Activated naive CD4-positive, alpha-beta T cell treated with anti-CD3 and anti-CD28 coated beads, Interleukin-2, amount 50 U/mL, for 24 hours (primary cell): Measurements from ENCODE around the gene S100A8.

ENCODE experiments used
- H3K27ac Mint-ChIP-seq: one replicate; pipeline ENCODE4 v1.8.0; 2021; ENCODE audit warnings: mild to moderate bottlenecking, mixed read lengths
- H3K27me3 Mint-ChIP-seq: one replicate; pipeline ENCODE4 v1.8.0; 2021; ENCODE audit warnings: mixed read lengths
- H3K36me3 Mint-ChIP-seq: one replicate; pipeline ENCODE4 v1.8.0; 2021; ENCODE audit warnings: mixed read lengths
- H3K4me1 Mint-ChIP-seq: one replicate; pipeline ENCODE4 v1.8.0; 2021; ENCODE audit warnings: mixed read lengths
- H3K4me3 Mint-ChIP-seq: one replicate; pipeline ENCODE4 v1.8.0; 2021; ENCODE audit warnings: mild to moderate bottlenecking, mixed read lengths
- H3K9me3 Mint-ChIP-seq: one replicate; pipeline ENCODE4 v1.8.0; 2021; ENCODE audit warnings: mixed read lengths

S100A8 gene

DNA sequence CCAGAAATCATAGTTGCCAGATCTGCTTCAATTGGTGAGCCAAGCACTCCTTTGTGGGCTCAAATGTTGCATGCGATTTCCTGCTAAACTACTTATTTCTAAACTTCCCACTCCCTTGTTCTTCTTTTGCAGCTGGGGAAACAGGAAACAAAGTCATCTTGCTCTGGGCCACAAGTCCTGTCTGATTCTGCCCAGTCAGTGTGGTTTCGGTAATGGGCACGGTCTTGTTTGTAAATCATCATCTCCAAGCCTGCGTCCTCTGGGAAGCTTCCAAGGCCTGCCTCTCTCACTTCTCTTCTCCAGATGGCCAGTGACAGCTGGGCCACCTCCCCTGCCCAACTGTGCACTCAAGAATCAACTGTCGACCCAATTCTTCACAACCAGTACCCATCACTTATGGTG, 4.4 kb downstream of the S100A8 start:
- Mint-ChIP-seq H3K36me3 (no peaks in the 10 kb centered on the region), H3K4me1 (no peaks in the 10 kb centered on the region), H3K27me3 (peaks cover 11% of the 10 kb centered on the region), H3K4me3 (no peak overlapping the region), H3K9me3 (peaks cover 12% of the 10 kb centered on the region), H3K27ac (peak overlapping the region; percentile 41)

GRCh38 chr1:153384958-153385580, 5.8 kb downstream of the S100A8 start:
- Mint-ChIP-seq H3K4me1 (no peaks in the 10 kb centered on the region), H3K27ac (no peak overlapping the region), H3K27me3 (peaks cover 15% of the 10 kb centered on the region), H3K9me3 (peaks cover 18% of the 10 kb centered on the region), H3K4me3 (no peak overlapping the region), H3K36me3 (peaks cover 2% of the 10 kb centered on the region)

- Mint-ChIP-seq H3K9me3 (peaks cover 18% of the 10 kb centered on the region), H3K4me1 (no peaks in the 10 kb centered on the region), H3K27ac (no peak overlapping the region), H3K4me3 (no peak overlapping the region), H3K27me3 (peaks cover 27% of the 10 kb centered on the region), H3K36me3 (peaks cover 2% of the 10 kb centered on the region)
Measured at GRCh38 chr1:153380711-153381110, 10.2 kb downstream of the S100A8 start.

GRCh38 chr1:153379591-153379990, 11.3 kb downstream of the S100A8 start:
- Mint-ChIP-seq H3K27ac (no peak overlapping the region), H3K36me3 (peaks cover 2% of the 10 kb centered on the region), H3K27me3 (peaks cover 27% of the 10 kb centered on the region), H3K4me1 (no peaks in the 10 kb centered on the region), H3K4me3 (no peak overlapping the region), H3K9me3 (peaks cover 18% of the 10 kb centered on the region)

- Mint-ChIP-seq H3K27ac (no peak within 1 kb of the TSS), H3K27me3 (peaks cover 17% of the 10 kb centered on the region), H3K4me1 (no peaks in the 10 kb centered on the region), H3K4me3 (no peak within 1 kb of the TSS), H3K36me3 (no peaks in the 10 kb centered on the region), H3K9me3 (no peaks in the 10 kb centered on the region)
Measured at GRCh38 chr1:153375511-153375910, 15.4 kb downstream of the S100A8 start, which contains the start of gene S100A12. TSS of gene S100A12 (minus strand) at chr1:153375621. CDS start at chr1:153374592, 1,029 bp downstream.

DNA sequence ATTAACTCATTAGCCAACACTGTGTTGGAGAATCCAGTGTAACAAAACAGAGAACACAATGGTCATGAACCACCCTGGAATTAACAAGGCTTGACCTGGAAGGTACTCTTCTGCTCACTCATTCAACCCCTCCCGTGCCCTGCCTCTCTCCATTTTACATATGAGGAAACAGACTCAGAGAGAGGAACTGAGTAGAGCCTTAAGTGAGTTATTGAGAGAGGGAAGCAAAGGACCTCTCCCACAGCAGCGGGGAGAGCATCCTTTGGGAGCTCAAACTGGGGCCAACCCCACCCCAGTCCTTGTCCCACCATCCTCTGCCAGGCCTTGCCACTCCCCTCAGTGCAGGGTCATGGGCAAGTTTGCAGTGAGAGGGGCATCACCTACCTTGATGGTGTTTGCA, 16.8 kb downstream of the S100A8 start:
- Mint-ChIP-seq H3K9me3 (no peaks in the 10 kb centered on the region), H3K4me1 (no peaks in the 10 kb centered on the region), H3K4me3 (no peak overlapping the region), H3K27me3 (peaks cover 17% of the 10 kb centered on the region), H3K36me3 (no peaks in the 10 kb centered on the region), H3K27ac (no peak overlapping the region)

DNA sequence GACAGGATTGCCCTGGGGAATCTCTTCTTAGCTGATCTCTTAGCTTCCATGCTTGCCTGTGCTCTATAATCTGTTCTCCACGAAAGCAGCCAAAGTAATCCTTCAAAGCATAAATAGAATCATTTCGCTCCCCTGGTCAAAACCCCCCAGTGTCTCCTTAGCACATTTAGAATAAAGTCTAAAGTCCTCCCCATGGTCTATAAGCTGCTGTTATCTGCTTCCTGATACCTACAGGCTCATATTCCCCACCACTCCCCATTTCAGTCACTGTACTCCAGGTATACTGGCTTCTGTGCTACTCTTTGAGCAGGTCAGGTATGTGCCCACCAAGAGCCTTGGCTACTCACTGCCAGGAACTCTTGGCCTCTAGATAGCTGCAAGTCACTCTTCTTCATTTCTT, 18.3 kb downstream of the S100A8 start:
- Mint-ChIP-seq H3K9me3 (no peaks in the 10 kb centered on the region), H3K4me3 (no peak overlapping the region), H3K27me3 (peaks cover 12% of the 10 kb centered on the region), H3K4me1 (no peaks in the 10 kb centered on the region), H3K27ac (no peak overlapping the region), H3K36me3 (no peaks in the 10 kb centered on the region)

DNA sequence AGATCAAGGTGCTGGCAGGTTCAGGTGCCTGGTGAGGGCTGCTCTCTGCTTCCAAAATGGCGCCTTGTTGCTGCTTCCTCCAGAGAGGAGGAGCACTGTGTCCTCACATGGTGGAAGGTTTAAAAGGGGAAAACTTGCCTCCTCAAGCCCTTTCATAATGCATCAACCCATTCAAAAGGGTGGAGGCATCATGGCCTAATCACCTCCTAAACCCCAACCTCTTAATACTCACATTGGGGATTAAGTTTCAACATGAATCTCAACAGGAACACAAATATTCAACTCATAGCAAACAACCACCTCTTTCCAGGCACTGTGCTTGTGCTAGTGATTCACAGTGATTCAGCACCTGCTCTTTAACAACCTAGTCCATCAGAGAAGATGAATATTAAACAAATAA, 19.6 kb downstream of the S100A8 start:
- Mint-ChIP-seq H3K27ac (no peak overlapping the region), H3K4me3 (no peak overlapping the region), H3K27me3 (peaks cover 5% of the 10 kb centered on the region), H3K36me3 (no peaks in the 10 kb centered on the region), H3K9me3 (no peaks in the 10 kb centered on the region), H3K4me1 (no peaks in the 10 kb centered on the region)

DNA sequence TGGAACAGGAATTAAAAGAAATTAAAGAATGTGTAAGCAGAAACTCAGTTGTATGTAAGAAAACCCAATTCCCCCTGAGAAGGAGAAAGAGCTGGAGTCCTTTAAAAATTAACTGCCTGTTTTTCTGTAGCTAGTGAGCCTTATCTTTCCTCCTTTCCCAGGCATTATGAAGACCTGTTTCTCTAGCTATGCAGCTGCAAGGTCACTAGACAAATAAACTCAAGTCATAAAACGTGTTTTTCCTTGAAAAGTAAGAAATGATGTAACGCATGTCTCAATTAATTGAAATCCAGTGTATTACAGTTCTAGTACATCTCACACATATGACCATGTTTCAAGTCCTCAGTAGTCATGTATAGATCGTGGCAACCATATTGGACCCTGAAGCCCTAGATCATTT, 20.7 kb downstream of the S100A8 start:
- peaks cover 5% of the 10 kb centered on the region for H3K27me3 Mint-ChIP-seq
- no peaks in the 10 kb centered on the region for H3K36me3 Mint-ChIP-seq
- no peaks in the 10 kb centered on the region for H3K4me1 Mint-ChIP-seq
- no peaks in the 10 kb centered on the region for H3K9me3 Mint-ChIP-seq
- no peak overlapping the region for H3K4me3 Mint-ChIP-seq
- no peak overlapping the region for H3K27ac Mint-ChIP-seq

DNA sequence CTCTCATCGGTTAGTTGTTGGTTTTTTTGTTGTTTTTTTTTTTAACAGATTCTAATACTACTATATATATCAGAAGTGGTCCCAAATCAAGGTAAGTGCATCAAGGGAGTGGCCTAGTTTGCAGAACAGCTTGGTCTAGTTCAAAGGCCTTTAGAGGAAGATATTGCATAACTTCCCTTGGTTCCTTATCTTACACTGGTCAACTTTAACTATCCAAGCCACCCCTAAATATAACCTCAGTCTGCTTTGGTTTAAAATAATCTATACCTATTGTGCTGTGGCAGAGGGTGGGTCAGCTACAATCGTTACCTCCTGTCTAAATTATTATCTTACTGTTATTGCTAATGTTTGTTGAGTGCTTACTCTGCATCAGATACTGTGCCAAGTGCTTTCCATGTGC, 22.4 kb downstream of the S100A8 start:
- no peak overlapping the region for H3K27ac Mint-ChIP-seq
- no peaks in the 10 kb centered on the region for H3K36me3 Mint-ChIP-seq

GRCh38 chr1:153367090-153367489, 23.8 kb downstream of the S100A8 start:
- no peaks in the 10 kb centered on the region for H3K4me1 Mint-ChIP-seq

More for the DNA sequence above, 22.4 kb downstream of the S100A8 start:
- no peaks in the 10 kb centered on the region for H3K9me3 Mint-ChIP-seq
- peaks cover 5% of the 10 kb centered on the region for H3K27me3 Mint-ChIP-seq
- no peaks in the 10 kb centered on the region for H3K4me1 Mint-ChIP-seq
- H3K4me3 Mint-ChIP-seq: no peak overlapping the region

DNA sequence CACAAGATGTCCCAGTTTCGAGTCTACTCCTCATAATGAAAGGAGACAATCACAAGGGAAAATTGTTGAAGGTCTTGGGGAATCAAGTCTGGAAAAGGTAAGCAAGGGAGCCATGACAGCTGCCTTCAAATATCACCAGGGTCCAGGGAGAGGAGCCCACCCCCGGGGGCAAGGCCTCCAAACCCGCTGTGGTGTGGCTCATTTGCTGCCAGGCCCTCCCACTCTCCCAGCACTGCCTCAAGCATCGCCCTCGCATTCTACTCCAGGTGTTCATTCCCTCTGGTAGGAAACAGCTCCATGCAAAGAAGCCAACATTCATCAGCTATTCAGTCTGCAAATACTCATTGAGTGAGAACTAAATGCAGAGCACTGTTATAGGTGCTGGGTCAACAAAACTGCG, 24.6 kb downstream of the S100A8 start:
- Mint-ChIP-seq H3K27ac (no peak overlapping the region), H3K27me3 (no peaks in the 10 kb centered on the region), H3K9me3 (no peaks in the 10 kb centered on the region), H3K4me3 (no peak overlapping the region), H3K36me3 (no peaks in the 10 kb centered on the region), H3K4me1 (no peaks in the 10 kb centered on the region)

More at GRCh38 chr1:153367090-153367489, 23.8 kb downstream of the S100A8 start:
- H3K36me3 Mint-ChIP-seq: no peaks in the 10 kb centered on the region
- H3K27ac Mint-ChIP-seq: no peak overlapping the region
- H3K9me3 Mint-ChIP-seq: no peaks in the 10 kb centered on the region
- peaks cover 2% of the 10 kb centered on the region for H3K27me3 Mint-ChIP-seq
- H3K4me3 Mint-ChIP-seq: no peak overlapping the region

DNA sequence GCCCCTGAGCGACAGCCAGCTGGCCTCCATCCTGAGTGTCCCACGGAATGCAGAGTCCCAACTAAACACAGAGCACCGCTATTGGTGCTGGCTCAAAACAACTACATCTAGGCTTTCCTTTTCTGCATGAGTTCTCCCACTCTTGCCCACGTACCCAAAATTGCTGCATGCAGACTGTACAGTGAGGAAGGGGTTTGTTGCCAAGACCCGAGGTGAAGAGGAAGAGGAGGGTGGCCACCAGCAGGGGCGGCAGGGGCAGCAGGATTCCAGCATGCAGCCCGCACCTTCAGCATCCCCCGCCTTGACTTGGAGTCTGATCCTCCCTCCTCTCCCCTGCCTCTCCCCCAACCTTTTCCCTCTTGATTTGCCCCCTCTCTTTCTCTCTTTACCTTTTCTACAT, 25.2 kb downstream of the S100A8 start:
- H3K4me1 Mint-ChIP-seq: no peaks in the 10 kb centered on the region

DNA sequence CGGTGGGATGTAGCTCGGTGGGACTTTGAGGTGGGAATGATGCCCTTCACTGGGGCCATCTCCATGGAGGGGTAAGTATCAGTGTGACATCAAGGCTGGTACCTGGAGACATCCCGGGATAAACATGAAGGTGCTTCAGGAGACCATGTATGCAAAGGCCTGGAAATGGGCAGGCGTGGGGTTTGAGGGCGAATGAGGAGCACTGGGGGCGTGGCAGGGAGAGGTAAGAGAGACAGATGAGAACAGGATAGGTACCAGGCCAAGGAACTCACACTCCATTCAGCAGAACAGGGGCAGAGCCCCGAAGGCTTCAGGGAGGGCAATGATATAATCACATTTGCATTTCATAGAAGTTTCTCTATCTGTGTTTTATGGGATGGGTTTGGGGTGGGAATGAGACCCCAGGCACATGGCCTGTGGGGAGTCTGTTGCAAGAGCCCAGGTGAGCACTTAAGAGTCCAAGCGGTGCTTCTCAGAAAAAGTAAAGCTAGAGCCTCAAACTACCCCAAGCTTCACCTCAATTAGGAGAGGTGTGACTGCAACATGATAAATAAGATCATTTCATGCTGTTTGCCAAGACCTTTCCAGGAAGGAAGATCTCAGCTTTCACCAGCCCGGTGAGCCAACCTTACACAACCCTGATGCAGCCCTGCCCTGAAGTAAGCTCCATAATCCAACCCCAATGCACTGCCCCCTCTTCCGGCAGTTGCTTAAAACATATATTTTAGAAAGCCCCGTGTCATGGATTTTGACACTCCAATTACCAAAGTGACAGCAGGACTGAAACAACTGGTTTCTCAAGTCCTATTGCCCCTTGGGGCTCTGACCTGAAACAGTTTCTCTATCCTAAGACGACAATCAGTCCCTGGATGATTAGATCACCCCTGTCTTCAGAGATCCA, 25.9 kb downstream of the S100A8 start:
- H3K4me3 Mint-ChIP-seq: no peak overlapping the region
- no peaks in the 10 kb centered on the region for H3K27me3 Mint-ChIP-seq
- no peak overlapping the region for H3K27ac Mint-ChIP-seq
- H3K9me3 Mint-ChIP-seq: no peaks in the 10 kb centered on the region
- no peaks in the 10 kb centered on the region for H3K4me1 Mint-ChIP-seq
- H3K36me3 Mint-ChIP-seq: no peaks in the 10 kb centered on the region

More for the DNA sequence above, 25.2 kb downstream of the S100A8 start:
- H3K9me3 Mint-ChIP-seq: no peaks in the 10 kb centered on the region
- no peak overlapping the region for H3K4me3 Mint-ChIP-seq
- no peaks in the 10 kb centered on the region for H3K27me3 Mint-ChIP-seq
- H3K36me3 Mint-ChIP-seq: no peaks in the 10 kb centered on the region
- H3K27ac Mint-ChIP-seq: no peak overlapping the region

DNA sequence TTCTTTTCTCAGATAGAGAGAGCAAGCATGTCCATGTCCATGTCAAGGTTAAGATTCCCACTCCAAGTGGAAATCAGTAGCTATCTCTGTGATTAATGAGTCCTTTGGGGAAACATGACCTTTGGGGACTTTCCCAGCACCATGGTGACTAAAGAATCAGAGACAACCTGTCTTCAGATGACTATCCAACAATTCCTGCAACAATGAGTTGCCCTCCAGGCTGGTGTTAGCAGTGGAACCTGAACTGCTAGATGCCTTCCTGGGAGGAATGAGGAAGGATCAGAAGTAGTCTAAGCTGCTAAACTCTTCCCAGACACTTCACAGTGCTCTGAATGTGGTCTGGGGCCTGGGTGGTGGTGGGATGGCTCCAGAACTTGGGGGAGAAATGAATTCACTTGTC, 26.7 kb downstream of the S100A8 start:
- Mint-ChIP-seq H3K27ac (no peak overlapping the region), H3K9me3 (no peaks in the 10 kb centered on the region), H3K27me3 (no peaks in the 10 kb centered on the region), H3K4me1 (no peaks in the 10 kb centered on the region), H3K4me3 (no peak overlapping the region), H3K36me3 (no peaks in the 10 kb centered on the region)

GRCh38 chr1:153363641-153364040, 27.2 kb downstream of the S100A8 start:
- no peaks in the 10 kb centered on the region for H3K9me3 Mint-ChIP-seq
- no peak overlapping the region for H3K27ac Mint-ChIP-seq
- H3K4me1 Mint-ChIP-seq: no peaks in the 10 kb centered on the region
- no peaks in the 10 kb centered on the region for H3K27me3 Mint-ChIP-seq
- no peak overlapping the region for H3K4me3 Mint-ChIP-seq
- H3K36me3 Mint-ChIP-seq: no peaks in the 10 kb centered on the region
